Stimulated activated CD4-positive, alpha-beta T cell treated with anti-CD3 and anti-CD28 coated beads, TNF-alpha, amount 100 ng/mL, for 24 hours (primary cell): Measurements from ENCODE around the gene CASR.

Source experiments
- DNase-seq, 3 experiments: peaks; one replicate each; pipeline ENCODE4 v3.0.0-alpha.2; 2020; ENCODE audit warnings: low read depth in 3 of 3

Gene CASR

GRCh38 chr3:122257644-122258364 lies 74.3 kb downstream of the CASR start:
- DNase-seq = no peak

- peak; percentile 22 to 63 (median 31) for DNase-seq
Observed at GRCh38 chr3:122258757-122259371, 75.4 kb downstream of the CASR start.

GRCh38 chr3:122260206-122260605 lies 76.7 kb downstream of the CASR start:
- DNase-seq = no peak

- no peak for DNase-seq
Observed at GRCh38 chr3:122263058-122263457, 79.6 kb downstream of the CASR start.

GRCh38 chr3:122263974-122264588 lies 80.6 kb downstream of the CASR start:
- no peak for DNase-seq

- no peak for DNase-seq
Observed at GRCh38 chr3:122265957-122266356, 82.5 kb downstream of the CASR start.

- DNase-seq = no peak
Observed at GRCh38 chr3:122268257-122269024, 85.0 kb downstream of the CASR start.

GRCh38 chr3:122269045-122269444 lies 85.6 kb downstream of the CASR start:
- DNase-seq = no peak

- DNase-seq = no peak
Observed at GRCh38 chr3:122271246-122271898, 87.9 kb downstream of the CASR start.

GRCh38 chr3:122272879-122273278 lies 89.4 kb downstream of the CASR start:
- DNase-seq = no peak

- DNase-seq = no peak
Observed at GRCh38 chr3:122273498-122273897, 90.0 kb downstream of the CASR start.

GRCh38 chr3:122281891-122282290 lies 98.4 kb downstream of the CASR start:
- DNase-seq = no peak

GRCh38 chr3:122283796-122284445 lies 100.5 kb downstream of the CASR start:
- DNase-seq = no peak

- DNase-seq = no peak
Observed at GRCh38 chr3:122284486-122284885, 101.0 kb downstream of the CASR start.

- no peak for DNase-seq
Observed at GRCh38 chr3:122294359-122294758, 110.9 kb downstream of the CASR start.

- DNase-seq = no peak
Observed at GRCh38 chr3:122295266-122296062, 112.0 kb downstream of the CASR start.

- no peak for DNase-seq
Observed at GRCh38 chr3:122298239-122298638, 114.8 kb downstream of the CASR start.

GRCh38 chr3:122299215-122299614 lies 115.7 kb downstream of the CASR start:
- no peak for DNase-seq

- peak in 1 of 3 experiments; percentile 23 for DNase-seq
Observed at GRCh38 chr3:122299872-122300460, 116.5 kb downstream of the CASR start.

GRCh38 chr3:122301063-122301462 lies 117.6 kb downstream of the CASR start:
- no peak for DNase-seq
